NCI-H146 treated with DMSO at 0.1 percent for 48 hours (cell line): ENCODE measurements around the gene GPR68.

ENCODE experiments used
- DNase-seq: peaks from one replicate; lab custom pipeline; 2025; ENCODE audit not compliant: unreplicated experiment; lab: John Stamatoyannopoulos, UW

GPR68 gene, protein sequence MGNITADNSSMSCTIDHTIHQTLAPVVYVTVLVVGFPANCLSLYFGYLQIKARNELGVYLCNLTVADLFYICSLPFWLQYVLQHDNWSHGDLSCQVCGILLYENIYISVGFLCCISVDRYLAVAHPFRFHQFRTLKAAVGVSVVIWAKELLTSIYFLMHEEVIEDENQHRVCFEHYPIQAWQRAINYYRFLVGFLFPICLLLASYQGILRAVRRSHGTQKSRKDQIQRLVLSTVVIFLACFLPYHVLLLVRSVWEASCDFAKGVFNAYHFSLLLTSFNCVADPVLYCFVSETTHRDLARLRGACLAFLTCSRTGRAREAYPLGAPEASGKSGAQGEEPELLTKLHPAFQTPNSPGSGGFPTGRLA

DNA sequence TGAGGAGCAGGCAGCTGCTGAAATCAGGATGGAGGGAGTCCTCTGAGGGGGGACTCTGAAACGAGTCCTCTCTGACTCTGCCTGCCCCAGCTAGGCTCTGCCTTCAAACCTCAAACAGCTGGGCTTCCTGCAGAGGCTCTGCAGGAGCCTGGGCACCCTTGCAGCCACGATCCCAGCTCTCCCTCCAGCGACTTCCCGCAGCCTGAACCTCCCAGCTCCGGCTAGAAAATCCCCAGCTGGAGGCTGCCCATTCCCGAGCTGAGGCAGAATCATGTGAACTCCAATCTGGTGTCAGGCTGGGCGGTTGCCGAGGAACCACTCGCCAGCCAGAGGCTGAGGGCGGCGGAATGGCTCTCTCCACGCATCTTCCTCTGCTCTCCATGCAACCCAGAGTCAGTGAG lies at the start of gene GPR68:
Gene GPR68 (minus strand): TSS at position 204 of the 401 bp plus-strand sequence. CDS start 9,654 bp downstream, outside the sequence.
- DNase-seq = peak; percentile 15

DNA sequence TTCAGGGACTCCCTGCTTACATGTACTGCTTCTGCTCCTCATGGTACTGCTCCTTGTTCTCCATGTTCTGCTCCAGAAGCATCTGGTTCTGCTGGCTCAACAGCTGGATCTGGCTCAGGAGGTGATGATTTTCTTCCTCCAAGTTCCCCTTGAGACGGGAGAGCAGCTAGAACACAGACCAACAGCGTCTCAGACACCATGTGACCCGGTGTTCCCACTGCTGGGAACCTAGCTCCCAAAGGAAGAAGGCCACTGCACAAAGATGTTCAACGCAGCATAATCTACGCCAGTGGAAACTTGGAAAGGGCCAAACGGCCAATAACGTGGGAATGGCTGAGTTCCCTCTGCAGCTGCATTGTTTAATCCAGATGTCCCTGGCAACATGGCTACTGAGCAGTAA lies 49.6 kb upstream of the GPR68 start:
- no peak for DNase-seq

DNA sequence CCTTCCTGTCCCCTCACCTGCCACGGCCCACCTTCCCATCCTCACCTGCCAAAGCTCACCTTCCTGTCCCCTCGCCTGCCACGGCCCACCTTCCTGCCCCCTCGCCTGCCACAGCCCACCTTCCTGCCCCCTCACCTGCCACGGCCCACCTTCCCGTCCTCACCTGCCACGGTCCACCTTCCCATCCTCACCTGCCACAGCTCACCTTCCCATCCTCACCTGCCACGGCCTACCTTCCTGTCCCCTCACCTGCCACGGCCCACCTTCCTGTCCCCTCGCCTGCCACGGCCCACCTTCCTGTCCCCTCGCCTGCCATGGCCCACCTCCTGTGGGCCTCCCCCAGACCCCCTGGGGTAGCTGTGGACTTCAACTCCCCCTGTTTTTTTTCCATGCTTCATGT lies 48.8 kb upstream of the GPR68 start:
- no peak for DNase-seq

DNA sequence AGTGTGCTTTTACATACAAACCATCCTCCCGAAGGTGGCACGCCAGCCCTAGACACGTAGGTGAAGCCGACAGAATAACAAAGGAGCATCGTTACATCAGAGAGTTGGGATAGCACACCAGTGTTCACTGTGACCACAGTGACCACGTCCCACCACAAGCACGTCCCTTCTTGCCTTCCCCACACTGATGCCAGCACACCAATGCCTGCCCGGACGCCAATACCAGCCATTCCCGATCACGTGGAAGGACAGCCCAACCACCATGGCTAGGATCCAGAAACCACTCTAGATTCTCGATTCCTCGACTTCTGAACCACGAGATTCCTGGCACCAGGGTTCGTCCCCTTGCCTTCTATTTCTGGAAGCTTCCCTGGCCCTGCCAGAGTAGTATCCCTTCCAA lies 48.0 kb upstream of the GPR68 start:
- no peak for DNase-seq

DNA sequence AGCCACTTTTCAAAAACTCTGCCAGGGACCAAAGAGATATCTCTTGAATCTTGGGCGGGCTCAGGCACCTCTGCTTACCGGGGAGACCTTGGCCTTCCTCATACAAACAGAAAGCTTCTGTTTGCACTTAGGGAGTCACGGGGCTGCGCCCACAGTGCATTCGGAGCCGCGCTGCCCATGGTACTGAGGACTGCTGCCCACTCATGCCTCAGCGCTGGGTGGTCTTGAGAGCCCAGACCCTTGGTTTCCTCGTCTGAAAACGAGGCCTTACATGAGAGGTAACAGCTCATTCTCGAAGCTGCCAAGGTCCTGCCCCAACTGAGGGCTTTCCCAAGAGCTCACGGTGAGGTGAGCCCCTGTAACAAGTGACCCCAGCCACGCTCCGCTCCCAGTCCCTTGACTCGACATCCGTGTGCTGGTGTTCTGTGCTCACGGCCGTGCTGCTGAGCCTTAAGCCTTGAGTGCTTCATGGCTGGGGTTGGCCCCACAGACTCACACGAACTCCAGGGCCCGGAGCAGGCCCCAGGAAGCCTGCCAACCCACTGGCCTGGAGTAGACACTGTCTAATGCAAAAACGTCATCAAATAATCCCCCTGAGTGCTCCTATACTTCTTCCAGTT lies 47.4 kb upstream of the GPR68 start:
- DNase-seq = no peak

DNA sequence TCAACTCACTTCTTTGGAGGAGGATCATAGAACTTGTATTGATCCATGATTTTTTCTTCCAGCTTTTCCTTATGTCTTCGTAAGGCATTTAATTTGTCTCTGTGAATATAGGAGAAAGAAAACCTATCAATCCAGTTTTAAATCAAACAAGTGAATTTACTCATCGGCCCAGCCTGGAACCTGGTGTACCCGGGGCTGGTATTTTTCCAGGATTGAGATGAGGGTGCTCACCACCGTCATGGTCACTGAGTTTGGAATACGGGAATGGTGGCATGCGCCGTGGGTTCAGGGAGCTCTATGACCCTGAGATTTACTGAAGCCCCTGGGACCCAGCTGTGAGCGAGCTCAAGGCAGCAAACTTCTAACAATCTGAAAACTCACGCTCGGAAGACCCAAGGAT lies 46.5 kb upstream of the GPR68 start:
- no peak for DNase-seq

DNA sequence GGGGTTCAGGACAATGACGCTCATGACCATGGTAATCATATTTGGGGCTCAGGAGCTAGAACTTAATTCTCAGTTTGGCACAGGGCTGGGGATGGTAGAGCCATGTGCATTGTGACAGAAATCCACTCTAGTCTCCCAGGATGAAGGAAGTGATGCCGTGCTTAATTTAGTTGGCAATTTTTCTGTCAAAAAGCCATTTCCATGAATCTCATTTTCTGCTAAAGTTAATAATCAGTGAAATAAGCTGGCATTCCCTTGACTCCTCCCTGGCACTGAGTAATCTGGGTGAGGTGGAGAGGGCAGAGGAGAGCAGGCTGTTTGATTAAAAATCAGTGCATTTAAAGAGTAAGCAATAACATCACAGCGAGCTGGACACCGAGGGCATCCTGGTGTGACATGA lies 45.0 kb upstream of the GPR68 start:
- DNase-seq = no peak

DNA sequence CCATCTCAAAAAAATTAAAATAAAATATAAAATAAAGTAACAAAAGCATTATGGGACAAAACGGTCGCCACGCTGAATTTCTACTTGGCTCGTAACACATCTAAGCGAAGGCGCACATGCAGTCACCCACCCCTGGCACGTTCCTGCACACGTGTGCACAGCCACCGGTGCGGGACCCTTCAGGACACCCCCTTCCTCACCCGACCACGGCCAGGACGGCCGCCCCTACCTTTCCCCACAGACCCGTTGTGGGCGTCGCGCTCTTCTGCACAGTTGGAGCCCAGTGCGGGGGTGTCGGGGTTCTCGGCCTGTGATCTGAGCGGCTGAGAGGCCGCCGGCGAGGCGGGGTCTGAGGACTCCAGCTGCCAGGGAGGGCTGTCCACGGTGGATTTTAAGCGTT lies 44.4 kb upstream of the GPR68 start:
- no peak for DNase-seq

DNA sequence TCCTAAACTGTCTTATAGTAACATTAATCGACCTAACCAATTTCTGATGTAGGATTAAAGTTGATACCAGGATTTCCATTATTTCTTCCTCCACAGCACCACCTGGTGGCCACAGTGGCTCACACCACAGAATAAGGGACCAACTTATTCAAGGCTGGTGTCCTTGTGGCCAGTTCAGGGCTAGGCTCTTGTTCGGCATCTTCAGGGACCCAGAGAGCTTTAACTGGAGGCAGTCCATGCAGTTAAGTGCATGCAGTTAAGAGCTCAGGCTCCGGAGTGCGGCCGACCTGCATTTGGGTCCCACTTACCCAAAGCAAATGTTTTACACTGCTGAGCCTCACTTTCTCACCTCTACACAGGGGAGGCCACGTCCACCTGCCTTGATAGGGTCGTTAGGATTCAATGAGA lies 42.0 kb upstream of the GPR68 start:
- DNase-seq = peak; percentile 12

DNA sequence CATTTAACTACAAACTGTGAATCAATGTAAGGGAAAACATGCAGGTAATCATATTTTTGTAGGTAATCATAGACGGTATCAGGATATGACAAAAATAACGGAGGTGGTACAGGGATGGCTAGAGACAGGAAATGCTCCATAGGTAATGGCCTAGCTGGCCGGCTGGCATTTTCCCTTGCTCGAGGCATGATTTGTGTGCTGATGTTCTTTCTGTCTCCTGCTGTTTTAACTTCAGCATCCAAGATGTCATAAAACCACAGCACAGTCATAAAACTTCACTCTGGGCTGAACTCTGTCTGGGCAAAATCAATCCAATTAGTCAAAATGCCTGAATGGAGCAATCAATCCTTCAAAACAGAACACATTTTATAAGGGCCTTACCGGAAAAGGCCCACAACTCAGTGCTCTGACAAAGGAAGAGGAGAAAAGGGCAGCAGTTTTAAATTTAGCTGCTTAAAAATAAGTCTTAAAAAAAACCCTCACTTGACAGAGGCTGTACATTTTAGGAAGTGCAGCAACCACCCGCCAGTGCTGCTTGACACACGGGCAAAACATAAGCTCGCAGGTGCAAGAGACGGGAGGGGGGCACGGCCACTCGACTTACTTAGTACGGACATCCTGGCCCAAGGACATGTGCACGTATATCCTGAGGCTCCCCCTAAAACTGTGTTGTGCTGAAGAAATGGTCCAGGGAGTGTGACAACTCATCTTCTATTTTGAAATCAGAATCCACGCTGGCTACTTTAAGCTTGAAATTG lies 40.5 kb upstream of the GPR68 start:
- no peak for DNase-seq

DNA sequence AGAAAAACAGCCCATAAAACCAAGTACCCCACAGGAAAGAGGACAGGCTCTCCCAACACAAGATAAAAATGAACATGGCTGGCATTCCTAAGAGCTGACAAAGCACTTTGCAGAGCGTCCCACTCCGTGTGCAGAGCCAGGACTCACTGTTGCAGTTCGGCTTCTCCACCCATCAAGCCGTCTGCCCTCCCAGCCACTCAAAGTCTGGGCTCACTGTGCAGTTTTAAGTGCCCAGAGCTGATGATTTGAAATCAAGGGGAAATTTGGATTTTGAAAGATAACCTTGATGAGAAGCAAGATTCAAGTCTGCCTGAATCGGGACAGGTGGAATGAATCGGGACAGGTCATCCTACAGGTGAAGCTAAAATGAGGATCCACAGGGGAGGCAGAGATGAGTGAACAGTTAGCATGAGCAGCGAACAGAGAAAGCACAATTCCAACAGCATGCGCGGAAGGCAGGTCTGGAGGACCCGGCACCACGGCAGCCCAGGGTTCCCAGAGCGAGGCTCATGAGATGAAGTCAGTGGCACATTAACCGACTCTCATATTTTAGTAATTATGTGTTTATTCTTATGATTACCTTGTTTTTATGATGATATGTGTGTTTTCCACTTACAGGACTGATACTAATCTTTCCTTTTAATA lies 39.8 kb upstream of the GPR68 start:
- no peak for DNase-seq

DNA sequence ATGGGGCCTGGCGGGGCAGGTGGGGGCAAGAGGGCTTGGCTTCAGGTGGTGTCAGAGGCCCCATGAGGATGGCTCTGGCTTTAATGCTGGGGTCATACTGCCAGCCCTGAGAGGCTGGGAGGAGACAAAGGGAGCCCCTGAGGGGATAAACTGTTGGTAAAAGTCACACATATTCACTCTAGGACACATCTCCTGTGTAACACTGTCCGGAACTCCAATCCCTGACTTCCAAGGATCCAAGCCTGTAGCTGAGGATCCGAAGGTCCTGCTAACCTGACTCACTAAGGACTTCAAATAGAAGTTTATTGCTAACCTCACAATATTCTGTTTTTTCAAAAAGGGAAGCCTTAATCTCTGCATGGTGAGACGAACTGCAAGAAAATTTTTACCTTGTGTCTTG lies 39.2 kb upstream of the GPR68 start:
- DNase-seq = no peak

DNA sequence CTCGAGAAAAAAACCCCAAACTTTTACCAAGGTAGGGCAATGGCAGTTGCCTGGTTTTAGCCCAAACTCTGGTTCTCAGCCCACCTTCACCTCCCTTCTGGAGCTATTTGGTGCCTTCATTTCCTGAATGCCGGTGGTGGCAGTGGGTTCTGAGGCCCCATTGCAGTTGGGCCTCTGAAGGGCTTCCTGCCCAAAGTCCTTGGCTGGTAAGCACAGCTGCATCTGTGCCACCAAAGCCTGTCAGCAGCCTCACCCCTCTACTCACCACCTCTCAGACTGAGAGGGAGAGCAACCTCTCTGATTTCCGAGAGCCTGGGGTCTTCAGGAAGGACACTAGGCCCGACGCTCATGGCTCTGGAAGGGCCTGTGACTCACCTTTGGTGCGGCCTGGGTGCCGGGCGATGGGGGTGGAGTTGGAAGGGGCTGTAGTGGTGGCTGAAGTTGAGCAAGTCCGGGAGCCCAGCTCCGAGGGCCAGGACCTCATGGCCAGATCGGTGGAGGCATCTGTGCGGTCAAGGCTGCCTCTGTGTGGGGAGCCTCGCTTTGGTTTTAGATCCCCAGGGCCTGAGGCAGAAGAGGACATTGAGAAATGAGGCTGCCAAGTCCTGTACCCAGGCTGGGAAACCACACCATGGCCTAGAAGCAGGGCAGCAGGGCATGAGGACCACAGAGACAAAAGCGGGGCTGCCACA lies 38.6 kb upstream of the GPR68 start:
- no peak for DNase-seq

DNA sequence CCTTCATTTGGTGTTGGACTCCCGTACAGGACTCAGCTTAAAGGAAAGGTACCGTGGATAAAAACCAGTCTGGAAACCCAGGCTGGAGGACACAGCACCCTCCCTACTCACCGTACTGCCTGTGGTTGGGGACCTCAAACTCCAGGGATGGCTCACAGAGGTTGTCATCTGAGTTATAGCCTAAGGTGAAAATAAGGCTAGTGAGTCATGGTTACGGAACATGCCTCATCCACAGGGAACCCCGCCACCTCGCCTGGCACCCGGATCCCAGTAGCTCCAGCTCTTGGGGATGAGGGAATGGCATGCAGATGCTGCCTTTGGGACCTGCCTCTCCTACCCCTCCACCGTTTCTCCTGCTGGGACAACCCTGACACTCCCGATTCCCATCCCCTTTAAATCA lies 36.8 kb upstream of the GPR68 start:
- no peak for DNase-seq

DNA sequence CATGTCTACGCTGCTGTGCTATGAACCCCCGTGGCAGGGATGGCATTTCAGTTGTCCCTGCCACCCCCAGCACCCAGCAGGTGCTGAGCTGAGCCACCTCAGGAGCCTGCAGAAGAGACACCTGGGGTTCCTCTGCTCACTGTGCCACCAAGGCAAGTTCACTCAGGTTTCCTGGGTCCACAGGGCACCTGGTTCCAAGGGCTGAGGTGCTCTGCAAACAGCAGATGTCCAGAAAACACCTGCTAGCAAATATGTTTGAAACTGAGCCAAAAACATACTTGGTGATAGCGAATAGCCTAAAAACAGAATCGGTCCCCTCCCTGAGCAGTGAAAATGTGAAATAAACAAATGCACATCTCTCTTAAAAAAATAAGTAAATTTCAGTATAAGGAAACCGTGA lies 35.6 kb upstream of the GPR68 start:
- DNase-seq = peak; percentile 30

DNA sequence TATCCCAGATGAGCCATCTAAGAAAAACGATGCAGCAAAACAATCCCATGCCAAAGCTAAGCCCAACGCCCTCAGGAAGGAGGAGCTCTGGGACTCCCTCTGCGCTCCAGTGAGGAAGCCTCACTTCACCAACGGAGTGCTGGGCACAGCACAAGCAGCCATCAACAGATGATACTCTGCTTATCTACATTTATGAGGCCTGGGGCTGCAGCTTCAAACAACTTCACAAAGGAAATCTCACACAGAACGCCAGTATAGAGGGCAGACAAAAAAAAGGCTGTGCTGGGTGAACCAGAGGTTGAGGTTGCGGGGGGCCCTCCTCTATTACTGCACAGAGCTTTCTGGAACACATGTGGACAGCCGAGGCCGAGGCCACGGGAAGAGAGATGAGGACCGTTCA lies 34.9 kb upstream of the GPR68 start:
- no peak for DNase-seq

DNA sequence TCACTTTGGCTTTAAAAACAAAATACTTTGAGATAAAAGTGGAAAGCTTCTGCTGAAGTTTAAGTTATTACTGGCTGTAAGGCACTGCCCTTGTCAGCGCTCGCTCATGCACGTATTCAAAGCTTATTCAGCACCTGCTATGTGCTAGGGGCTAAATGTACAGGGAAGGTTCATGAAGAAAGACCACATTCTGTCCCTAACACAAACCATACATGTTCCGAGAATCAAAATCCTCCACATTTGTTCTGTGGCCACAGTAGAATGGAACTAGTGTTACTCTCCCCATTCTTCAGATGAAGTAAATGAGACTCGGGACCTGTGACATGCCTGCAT lies 33.8 kb upstream of the GPR68 start:
- DNase-seq = no peak

DNA sequence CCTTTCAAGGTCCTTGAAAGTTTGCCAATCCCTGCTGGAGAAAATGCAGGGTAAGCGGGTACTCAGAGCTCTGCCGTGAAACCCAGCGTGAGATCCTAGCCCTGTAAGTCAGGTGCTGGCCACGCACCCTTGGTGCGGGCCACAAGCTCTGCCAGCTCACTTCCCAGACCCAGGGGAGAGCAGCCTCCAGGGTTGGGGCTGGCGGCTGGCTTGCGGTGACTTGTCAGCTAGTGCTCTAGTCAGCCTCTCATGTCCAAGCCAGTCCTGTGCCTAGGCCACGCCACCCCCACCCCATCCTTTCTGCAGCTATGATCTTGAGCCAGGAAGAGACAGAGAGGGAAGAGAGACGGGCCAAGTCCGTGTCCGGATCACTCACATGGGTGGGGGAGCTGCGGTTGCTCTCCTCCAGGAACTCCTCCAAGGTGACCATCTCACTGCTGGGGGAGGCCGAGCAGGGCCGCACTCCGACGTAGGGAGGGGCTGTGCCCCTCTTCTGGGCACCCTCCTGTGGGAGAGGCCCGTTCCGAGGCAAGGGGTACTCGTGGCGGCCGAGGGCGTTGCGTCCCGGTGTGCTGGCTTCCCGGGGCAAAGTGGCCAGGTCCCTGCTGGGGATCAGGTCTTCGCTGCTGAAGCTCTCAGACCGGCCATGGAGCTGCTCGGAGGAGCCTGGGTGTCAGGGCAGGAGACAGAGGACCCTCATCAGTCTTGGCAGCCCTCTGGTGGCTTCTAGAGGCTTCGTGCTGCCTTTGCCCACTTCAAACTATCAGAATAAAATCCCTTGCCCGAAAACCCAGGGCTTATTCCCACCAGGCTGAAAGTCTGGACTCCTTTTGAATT lies 33.3 kb upstream of the GPR68 start:
- no peak for DNase-seq

DNA sequence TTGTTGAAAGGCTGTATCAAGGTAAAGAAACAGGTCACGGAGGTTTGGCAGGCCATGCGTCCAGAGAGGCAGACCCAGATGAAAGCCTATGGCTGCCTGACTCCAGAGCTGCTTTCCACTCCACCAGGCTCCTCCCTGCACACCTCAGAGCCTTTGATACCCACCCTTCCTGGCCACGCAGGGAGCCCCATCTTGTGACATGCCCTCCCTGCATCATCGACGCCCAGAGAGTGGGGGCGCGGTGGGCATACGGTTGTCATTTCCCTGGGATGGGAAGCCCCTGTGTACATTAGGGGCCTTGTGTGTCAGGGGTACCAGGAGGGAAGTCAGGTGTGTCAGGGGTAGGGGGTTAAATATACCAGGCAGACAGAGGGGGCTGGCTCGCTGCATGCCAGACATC lies 30.3 kb upstream of the GPR68 start:
- no peak for DNase-seq

DNA sequence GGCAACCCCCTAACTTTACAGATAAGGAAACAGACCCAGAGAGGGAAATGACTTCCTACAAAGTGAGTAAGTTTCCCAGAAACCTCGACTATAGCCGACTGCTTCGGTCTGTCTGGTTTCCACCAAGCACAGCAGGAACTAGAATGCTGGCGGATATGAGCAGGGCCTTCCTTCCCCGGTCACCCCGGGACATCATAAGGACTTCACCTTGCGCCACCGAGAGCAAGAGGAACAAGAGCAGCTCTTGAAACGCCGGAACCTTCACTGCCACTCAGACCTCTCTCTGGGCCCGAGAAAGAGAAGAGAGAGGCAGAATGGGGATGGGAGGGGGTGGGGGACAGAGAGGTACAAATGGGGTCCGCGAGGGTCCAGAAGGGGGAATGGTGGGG lies 29.4 kb upstream of the GPR68 start:
- no peak for DNase-seq
